Activated T-helper 1 cell treated with anti-CD3 and anti-CD28 coated beads, Interleukin-12 subunit alpha, Interleukin-12 subunit beta, Interleukin-2, Interleukin-4 antibody, amounts not matched to agents 30 ng/mL and 10 ng/mL and 1 ng/mL, durations not matched to agents 14 hours and 24 hours and 36 hours (primary cell): ENCODE measurements around the gene PITPNM2. TPM values are rescaled to one million over a fixed set of nuclear protein-coding genes. Genes with fewer than 3 reads are reported as not detected.

Experiments
- DNase-seq: peaks from one replicate; pipeline ENCODE4 v3.0.0; 2021; ENCODE audit warnings: low spot score
- H3K27ac Mint-ChIP-seq: one replicate; pipeline ENCODE4 v1.8.0; 2021; ENCODE audit warnings: mild to moderate bottlenecking, mixed read lengths
- H3K27me3 Mint-ChIP-seq: one replicate; pipeline ENCODE4 v1.8.0; 2022; ENCODE audit warnings: mild to moderate bottlenecking, moderate library complexity, mixed read lengths; ENCODE audit not compliant: insufficient read depth
- H3K36me3 Mint-ChIP-seq: one replicate; pipeline ENCODE4 v1.8.0; 2021; ENCODE audit warnings: low read depth, mixed read lengths
- H3K4me1 Mint-ChIP-seq: one replicate; pipeline ENCODE4 v1.8.0; 2021; ENCODE audit warnings: low read depth, mixed read lengths
- H3K4me3 Mint-ChIP-seq: one replicate; pipeline ENCODE4 v1.8.0; 2021; ENCODE audit warnings: mild to moderate bottlenecking, moderate library complexity, mixed read lengths
- H3K9me3 Mint-ChIP-seq: one replicate; pipeline ENCODE4 v1.8.0; 2021; ENCODE audit warnings: mixed read lengths
- intact Hi-C: fragments of 100-400 bp; cut with micrococcal nuclease; formaldehyde crosslinking; loops from one replicate; pipeline ENCODE4 v1.15.1; 2024
- total RNA-seq: library from RNA; stranded (reverse); gene quantifications from 2 replicates; pipeline ENCODE4 v1.2.3, GENCODE V29; 2022

The PITPNM2 gene
- total RNA-seq, 1 donor from 2014 or later = 22.3 TPM

DNA sequence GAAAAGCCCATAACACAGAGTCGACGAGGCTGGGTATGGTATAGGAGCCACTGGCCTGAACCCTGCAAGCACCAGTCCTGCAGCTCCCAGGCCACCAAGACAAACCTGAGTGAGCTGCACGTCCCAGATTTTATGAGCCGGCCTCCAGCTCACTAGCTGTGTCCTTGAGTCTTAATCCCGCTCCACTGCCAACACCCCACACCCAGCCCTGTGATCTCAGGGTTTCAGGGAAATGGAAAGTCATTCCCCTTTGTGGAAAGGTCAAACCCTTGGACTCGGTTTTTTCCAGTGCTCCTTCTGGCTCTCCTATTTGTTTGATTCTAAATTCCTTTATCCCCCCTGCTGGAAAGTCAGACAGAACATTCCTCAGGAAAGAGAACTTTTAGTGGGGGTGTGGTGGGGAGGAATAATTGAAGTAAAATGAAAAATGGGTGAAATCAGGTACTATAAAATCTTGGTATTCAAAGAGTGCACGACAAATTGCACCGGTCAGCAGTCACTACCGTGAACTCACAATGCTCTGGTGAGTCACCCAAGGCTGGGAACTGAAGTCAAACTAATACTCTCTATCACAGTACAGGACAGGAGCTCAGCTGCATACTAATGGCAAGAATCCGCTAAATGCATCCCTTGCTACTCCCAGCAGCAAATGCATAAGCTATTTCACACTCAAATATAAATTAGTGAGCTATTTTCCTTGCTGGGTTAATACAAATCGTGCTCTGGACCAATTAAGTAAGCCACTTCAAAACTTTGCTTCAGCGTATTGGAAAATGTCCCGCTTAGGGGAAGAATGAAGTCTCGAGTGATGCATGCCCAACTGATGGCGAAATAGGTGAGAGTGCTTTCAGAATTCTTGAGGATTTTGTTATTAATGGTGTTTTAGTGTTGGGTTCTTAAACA lies 9.0 kb downstream of the PITPNM2 start:
- Mint-ChIP-seq H3K9me3 (no peaks in the 10 kb centered on the region), H3K36me3 (peaks cover 3% of the 10 kb centered on the region), H3K27me3 (peaks cover 3% of the 10 kb centered on the region), H3K27ac (no peak overlapping the region), H3K4me1 (peaks cover 20% of the 10 kb centered on the region), H3K4me3 (no peak overlapping the region)
- DNase-seq = no peak
- intact Hi-C loops = no loop called here

GRCh38 chr12:123140676-123141614 lies 9.9 kb downstream of the PITPNM2 start:
- Mint-ChIP-seq H3K4me3 (no peak overlapping the region), H3K36me3 (peaks cover 3% of the 10 kb centered on the region), H3K27ac (no peak overlapping the region), H3K9me3 (no peaks in the 10 kb centered on the region), H3K27me3 (peaks cover 3% of the 10 kb centered on the region), H3K4me1 (peaks cover 20% of the 10 kb centered on the region)
- DNase-seq = no peak
- intact Hi-C loops = no loop called here

DNA sequence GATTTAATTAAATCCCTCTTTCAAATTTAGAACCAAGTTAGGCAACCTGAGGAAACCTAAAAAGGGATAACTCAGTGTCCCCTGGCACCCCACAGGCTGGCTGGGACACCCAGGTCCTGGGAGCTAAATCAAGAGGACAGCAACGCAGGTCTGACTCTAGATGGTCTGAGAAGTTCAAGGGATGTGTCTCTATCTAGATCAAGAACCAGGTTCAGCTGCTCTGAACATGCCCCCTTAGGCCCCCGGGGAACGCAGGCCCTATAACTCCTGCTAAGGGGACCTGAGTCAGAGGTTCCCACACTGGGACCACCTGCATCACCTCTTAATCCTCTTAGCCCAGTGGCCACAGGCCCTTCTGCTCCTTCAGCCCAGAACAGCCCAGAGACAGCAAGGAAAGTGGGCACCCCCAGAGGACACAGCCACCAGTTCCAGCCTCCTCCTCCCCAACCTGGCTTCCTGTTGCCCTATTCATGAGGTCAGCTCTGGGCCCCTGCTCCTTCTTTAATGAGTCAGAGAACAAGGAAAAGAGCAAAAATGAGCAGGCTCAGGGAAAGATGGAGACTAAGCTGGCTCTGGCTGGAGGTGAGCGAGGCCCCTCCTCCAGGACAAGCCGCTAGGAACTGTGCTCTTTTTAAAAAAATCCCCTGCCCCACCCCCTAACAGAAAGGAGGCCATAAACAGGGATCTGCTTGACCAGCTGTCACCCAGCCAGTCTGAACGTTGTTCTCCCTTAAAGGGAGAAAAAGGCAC lies 10.8 kb downstream of the PITPNM2 start:
- DNase-seq = no peak
- no peak overlapping the region for H3K4me3 Mint-ChIP-seq
- intact Hi-C loops = no loop called here
- peak overlapping the region; percentile 29 for H3K27ac Mint-ChIP-seq
- peaks cover 3% of the 10 kb centered on the region for H3K27me3 Mint-ChIP-seq
- peaks cover 20% of the 10 kb centered on the region for H3K4me1 Mint-ChIP-seq
- peaks cover 6% of the 10 kb centered on the region for H3K36me3 Mint-ChIP-seq
- no peaks in the 10 kb centered on the region for H3K9me3 Mint-ChIP-seq

DNA sequence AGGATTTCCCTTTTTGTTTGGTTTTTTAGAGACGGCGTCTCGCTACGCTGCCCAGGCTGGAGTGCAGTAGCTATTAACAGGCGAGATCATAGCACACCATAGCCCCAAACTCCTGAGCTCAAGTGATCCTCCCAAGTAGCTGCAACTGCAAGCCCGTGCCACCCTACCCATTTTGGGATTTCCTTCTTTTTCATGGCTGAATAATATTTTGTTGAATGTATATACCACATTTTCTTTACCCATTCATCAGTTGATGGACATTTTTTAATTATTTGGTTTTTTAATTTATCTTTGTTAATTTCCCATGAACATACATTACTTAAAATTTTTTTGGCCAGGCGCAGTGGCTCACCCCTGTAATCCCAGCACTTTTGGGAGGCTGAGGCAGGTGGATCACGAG lies 15.2 kb downstream of the PITPNM2 start:
- no peak overlapping the region for H3K4me3 Mint-ChIP-seq
- H3K9me3 Mint-ChIP-seq = no peaks in the 10 kb centered on the region
- DNase-seq = no peak
- intact Hi-C loops = no loop called here
- H3K36me3 Mint-ChIP-seq = peaks cover 10% of the 10 kb centered on the region
- H3K27me3 Mint-ChIP-seq = no peaks in the 10 kb centered on the region
- no peak overlapping the region for H3K27ac Mint-ChIP-seq
- H3K4me1 Mint-ChIP-seq = peaks cover 44% of the 10 kb centered on the region

DNA sequence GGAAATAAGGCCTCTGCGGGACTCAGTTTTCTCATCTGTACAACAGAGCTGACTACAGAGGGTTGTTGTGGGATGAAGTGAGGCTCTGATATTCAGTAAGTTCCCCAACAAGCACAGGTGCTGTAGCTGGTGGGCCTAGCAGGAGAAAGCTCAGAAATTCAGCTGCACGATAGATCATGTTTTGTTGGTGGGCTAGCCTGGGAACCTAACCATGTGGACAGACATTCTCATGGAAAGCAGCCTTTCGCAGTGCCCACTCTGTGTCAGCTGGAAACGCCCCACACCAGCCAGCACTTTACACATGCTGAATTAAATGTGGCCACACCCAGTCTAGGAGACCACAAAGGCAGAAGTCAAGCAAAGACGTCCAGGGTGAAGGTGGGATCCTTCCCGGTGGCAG lies 16.1 kb downstream of the PITPNM2 start:
- Mint-ChIP-seq H3K27me3 (no peaks in the 10 kb centered on the region), H3K4me1 (peaks cover 36% of the 10 kb centered on the region), H3K27ac (no peak overlapping the region), H3K9me3 (no peaks in the 10 kb centered on the region), H3K4me3 (no peak overlapping the region), H3K36me3 (peaks cover 10% of the 10 kb centered on the region)
- intact Hi-C loops = no loop called here
- no peak for DNase-seq

DNA sequence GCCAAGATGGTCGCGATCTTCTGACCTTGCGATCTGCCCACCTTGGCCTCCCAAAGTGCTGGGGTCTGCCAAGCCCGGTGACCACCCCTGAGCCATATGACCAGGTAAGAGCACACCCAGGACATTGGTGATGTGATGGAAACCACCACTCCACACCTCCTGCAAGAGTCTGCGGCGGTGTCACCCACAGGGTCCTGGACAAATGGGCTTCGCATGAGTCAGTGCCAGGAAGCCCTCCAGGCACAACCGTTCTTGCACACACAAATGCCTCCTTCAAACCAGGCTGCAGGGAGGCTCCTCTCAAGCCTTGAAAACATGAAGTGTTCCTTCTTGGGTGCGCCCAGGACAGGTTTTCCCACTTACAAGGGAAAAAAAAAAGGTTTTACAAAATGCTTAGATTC lies 16.6 kb downstream of the PITPNM2 start:
- DNase-seq = no peak
- H3K27me3 Mint-ChIP-seq = no peaks in the 10 kb centered on the region
- H3K27ac Mint-ChIP-seq = no peak overlapping the region
- peaks cover 10% of the 10 kb centered on the region for H3K36me3 Mint-ChIP-seq
- H3K4me1 Mint-ChIP-seq = peaks cover 31% of the 10 kb centered on the region
- no peaks in the 10 kb centered on the region for H3K9me3 Mint-ChIP-seq
- intact Hi-C loops = no loop called here
- no peak overlapping the region for H3K4me3 Mint-ChIP-seq

GRCh38 chr12:123133701-123134100 lies 17.2 kb downstream of the PITPNM2 start:
- Mint-ChIP-seq H3K27ac (no peak overlapping the region), H3K4me3 (no peak overlapping the region), H3K27me3 (no peaks in the 10 kb centered on the region), H3K4me1 (peaks cover 31% of the 10 kb centered on the region), H3K9me3 (no peaks in the 10 kb centered on the region), H3K36me3 (peaks cover 10% of the 10 kb centered on the region)
- intact Hi-C loops = loop anchor here (2.0 kb wide), 1 partner anchor 15 kb away; no protein-coding TSS in a partner anchor
- DNase-seq = no peak

DNA sequence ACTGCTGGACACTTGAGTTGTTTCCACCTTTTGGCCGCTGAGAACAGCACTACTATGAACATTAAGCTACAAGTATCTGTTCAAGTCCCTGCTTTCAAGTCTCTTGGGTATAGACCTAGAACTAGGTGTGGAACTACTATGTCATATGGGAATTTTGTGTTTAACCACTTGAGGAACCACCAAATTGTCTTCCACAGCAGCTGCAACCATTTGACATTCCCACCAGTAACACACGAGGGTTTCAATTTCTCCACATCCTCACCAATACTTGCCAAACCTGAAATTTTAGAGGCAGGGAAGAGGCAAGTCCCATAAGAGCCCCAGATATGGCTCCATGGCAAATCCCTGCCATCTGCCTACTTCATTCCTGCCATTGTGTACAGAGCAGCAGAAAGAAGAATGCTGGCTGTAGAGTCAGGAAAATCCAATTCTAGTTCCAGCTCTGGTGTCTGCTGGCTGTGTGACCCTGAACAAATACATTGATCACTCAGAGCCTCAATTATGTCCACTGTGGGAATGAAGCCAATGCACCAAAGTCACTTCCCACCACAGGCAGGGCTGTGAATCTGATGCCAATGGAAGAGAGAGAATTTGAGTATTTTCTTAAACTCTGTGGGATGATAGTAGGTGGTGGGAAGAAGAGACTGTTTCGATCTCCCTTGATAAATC lies 17.8 kb downstream of the PITPNM2 start:
- Mint-ChIP-seq H3K4me3 (no peak overlapping the region), H3K27me3 (no peaks in the 10 kb centered on the region), H3K27ac (no peak overlapping the region), H3K36me3 (peaks cover 10% of the 10 kb centered on the region), H3K4me1 (peaks cover 31% of the 10 kb centered on the region), H3K9me3 (no peaks in the 10 kb centered on the region)
- intact Hi-C loops = loop anchor here (2.0 kb wide), 1 partner anchor 14 kb away; no protein-coding TSS in a partner anchor
- no peak for DNase-seq

GRCh38 chr12:123131879-123132402 lies 18.9 kb downstream of the PITPNM2 start:
- Mint-ChIP-seq H3K4me1 (peaks cover 31% of the 10 kb centered on the region), H3K27me3 (no peaks in the 10 kb centered on the region), H3K36me3 (peaks cover 7% of the 10 kb centered on the region), H3K4me3 (peak overlapping the region; percentile 48), H3K27ac (peak overlapping the region; percentile 78), H3K9me3 (no peaks in the 10 kb centered on the region)
- DNase-seq = peak; percentile 32
- intact Hi-C loops = loop anchor here (2.0 kb wide), 1 partner anchor 13 kb away; no protein-coding TSS in a partner anchor

- intact Hi-C loops = no loop called here
- DNase-seq = no peak
- H3K36me3 Mint-ChIP-seq = peaks cover 9% of the 10 kb centered on the region
- H3K27ac Mint-ChIP-seq = peak overlapping the region; percentile 78
- H3K9me3 Mint-ChIP-seq = no peaks in the 10 kb centered on the region
- H3K4me3 Mint-ChIP-seq = peak overlapping the region; percentile 5
- H3K27me3 Mint-ChIP-seq = no peaks in the 10 kb centered on the region
- H3K4me1 Mint-ChIP-seq = peaks cover 36% of the 10 kb centered on the region
These were observed 19.5 kb downstream of the PITPNM2 start for GRCh38 chr12:123131291-123131832.

- no peak overlapping the region for H3K4me3 Mint-ChIP-seq
- peaks cover 40% of the 10 kb centered on the region for H3K4me1 Mint-ChIP-seq
- H3K27ac Mint-ChIP-seq = no peak overlapping the region
- H3K36me3 Mint-ChIP-seq = peaks cover 10% of the 10 kb centered on the region
- H3K9me3 Mint-ChIP-seq = no peaks in the 10 kb centered on the region
- intact Hi-C loops = no loop called here
- no peak for DNase-seq
- H3K27me3 Mint-ChIP-seq = no peaks in the 10 kb centered on the region
These were observed 21.3 kb downstream of the PITPNM2 start for GRCh38 chr12:123129621-123130020.

GRCh38 chr12:123127182-123127495 lies 23.8 kb downstream of the PITPNM2 start:
- H3K36me3 Mint-ChIP-seq = peaks cover 6% of the 10 kb centered on the region
- no peak overlapping the region for H3K27ac Mint-ChIP-seq
- H3K9me3 Mint-ChIP-seq = no peaks in the 10 kb centered on the region
- H3K27me3 Mint-ChIP-seq = no peaks in the 10 kb centered on the region
- DNase-seq = no peak
- intact Hi-C loops = no loop called here
- peaks cover 33% of the 10 kb centered on the region for H3K4me1 Mint-ChIP-seq
- no peak overlapping the region for H3K4me3 Mint-ChIP-seq
